Karpas-422 (cell line): ENCODE measurements around the gene MUC5B. TPM values are rescaled to one million over a fixed set of nuclear protein-coding genes. Genes with fewer than 3 reads are reported as not detected.

Experiments
- DNase-seq: peaks from one replicate; pipeline ENCODE4 v3.0.0-alpha.2; 2015
- H2AFZ ChIP-seq: fragments of 200-600 bp; sonication (generic); 2 replicates; pipeline ENCODE4 v1.6.1; 2014; ENCODE audit warnings: antibody characterized with exemption, low read length, mixed read lengths
- H3K27ac ChIP-seq: fragments of 200-600 bp; sonication (generic); 2 replicates; pipeline ENCODE4 v1.5.1; 2014; ENCODE audit warnings: mild to moderate bottlenecking, low read length, moderate library complexity
- H3K27me3 ChIP-seq: fragments of 200-600 bp; sonication (generic); 2 replicates; pipeline ENCODE4 v1.6.1; 2014; ENCODE audit warnings: low read length, mixed read lengths
- H3K36me3 ChIP-seq: fragments of 200-600 bp; sonication (generic); 2 replicates; pipeline ENCODE4 v1.6.1; 2014; ENCODE audit warnings: low read length, mixed read lengths; ENCODE audit not compliant: insufficient read depth
- H3K4me1 ChIP-seq: fragments of 200-600 bp; sonication (generic); 2 replicates; pipeline ENCODE4 v1.6.1; 2014; ENCODE audit warnings: mild to moderate bottlenecking, low read length, mixed read lengths
- H3K4me2 ChIP-seq: fragments of 200-600 bp; sonication (generic); 2 replicates; pipeline ENCODE4 v1.6.1; 2014; ENCODE audit warnings: low read length, low read depth, mild to moderate bottlenecking; ENCODE audit not compliant: poor library complexity, severe bottlenecking
- H3K4me3 ChIP-seq: fragments of 200-600 bp; sonication (generic); 2 replicates; pipeline ENCODE4 v1.5.1; 2014; ENCODE audit warnings: mild to moderate bottlenecking, antibody characterized with exemption, low read length, mixed read lengths
- H3K79me2 ChIP-seq: fragments of 200-600 bp; sonication (generic); 2 replicates; pipeline ENCODE4 v1.6.1; 2014; ENCODE audit warnings: mild to moderate bottlenecking, low read length, mixed read lengths
- H3K9ac ChIP-seq: fragments of 200-600 bp; sonication (generic); 2 replicates; pipeline ENCODE4 v1.6.0; 2014; ENCODE audit warnings: low read length
- H3K9me2 ChIP-seq: fragments of 200-600 bp; sonication (generic), shearing (Covaris generic); replicated peaks from 2 replicates; pipeline ENCODE4 v1.6.0; 2014; ENCODE audit warnings: mild to moderate bottlenecking, low read length, moderate library complexity; ENCODE audit not compliant: insufficient read depth
- H3K9me3 ChIP-seq: fragments of 300-700, 200-600 bp; sonication (generic); 2 replicates; pipeline ENCODE4 v1.6.1; 2014; ENCODE audit warnings: low read length, mixed read lengths
- H4K20me1 ChIP-seq: fragments of 200-600 bp; sonication (generic); 2 replicates; pipeline ENCODE4 v1.6.1; 2014; ENCODE audit warnings: mild to moderate bottlenecking, antibody characterized with exemption, low read length, low read depth; ENCODE audit not compliant: insufficient read depth
- total RNA-seq: library from RNA; depleted of rRNA; stranded (reverse); fragments of >200 nt; shearing (Covaris generic); gene quantifications from 2 replicates; pipeline ENCODE4 v1.2.3, GENCODE V29; 2014; ENCODE audit warnings: low replicate concordance

Gene MUC5B
- total RNA-seq, 1 experiment from 2014 or later: 0.04 TPM

DNA sequence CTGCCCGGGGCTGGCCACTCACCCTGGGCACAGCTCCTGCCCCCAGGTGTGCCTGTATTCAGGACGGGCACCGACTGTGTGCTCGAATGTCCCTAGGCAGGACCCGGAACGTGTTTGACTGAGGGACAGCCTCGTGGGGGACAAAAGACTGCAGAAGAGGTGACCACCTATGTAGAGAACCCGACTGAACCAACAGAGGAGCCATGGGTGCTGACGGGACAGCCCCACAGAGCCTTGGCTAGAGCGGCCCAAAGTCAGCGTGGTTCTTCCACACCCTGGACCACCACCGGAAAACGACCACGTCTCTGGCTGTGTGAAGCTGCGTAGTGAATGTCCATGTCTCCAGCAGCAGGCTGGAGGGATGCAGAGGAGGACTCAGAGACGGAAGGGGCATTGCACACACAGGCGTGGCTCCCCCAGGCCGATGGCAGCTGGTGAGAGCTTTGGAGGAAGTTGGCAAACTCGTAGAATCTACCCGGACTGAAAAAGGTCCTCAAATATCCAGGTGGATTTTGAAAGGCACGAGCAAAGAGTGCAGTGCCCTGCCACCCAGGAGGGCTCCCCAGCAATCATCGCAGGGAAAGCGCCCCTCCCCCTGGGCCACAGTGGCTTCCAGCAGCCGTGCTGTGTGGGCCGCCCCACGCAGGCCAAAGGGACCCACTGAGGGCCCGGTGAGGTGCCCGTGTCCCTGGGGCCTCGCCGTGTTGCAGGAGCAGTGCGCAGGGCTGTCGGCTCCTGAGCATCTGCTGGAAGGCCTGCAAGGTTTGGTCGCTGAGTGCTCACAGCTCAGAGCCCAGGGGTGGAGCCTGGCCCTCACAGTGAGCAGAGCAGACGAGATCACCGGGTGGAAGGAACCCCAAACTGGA, 17.5 kb upstream of the MUC5B start:
- no peak for DNase-seq
- Histone ChIP-seq H3K4me3 (no peak overlapping the region), H4K20me1 (0 out of 2 replicates have a peak, but pooled peaks cover 4% of the 10 kb centered on the region), H3K79me2 (no peaks in the 10 kb centered on the region), H3K36me3 (no peaks in the 10 kb centered on the region), H3K9me3 (no peaks in the 10 kb centered on the region), H2AFZ (no peak overlapping the region), H3K9ac (no peak overlapping the region), H3K4me2 (no peak overlapping the region), H3K27ac (no peak overlapping the region), H3K4me1 (no peaks in the 10 kb centered on the region), H3K9me2 (no peaks in the 10 kb centered on the region), H3K27me3 (no peaks in the 10 kb centered on the region)

DNA sequence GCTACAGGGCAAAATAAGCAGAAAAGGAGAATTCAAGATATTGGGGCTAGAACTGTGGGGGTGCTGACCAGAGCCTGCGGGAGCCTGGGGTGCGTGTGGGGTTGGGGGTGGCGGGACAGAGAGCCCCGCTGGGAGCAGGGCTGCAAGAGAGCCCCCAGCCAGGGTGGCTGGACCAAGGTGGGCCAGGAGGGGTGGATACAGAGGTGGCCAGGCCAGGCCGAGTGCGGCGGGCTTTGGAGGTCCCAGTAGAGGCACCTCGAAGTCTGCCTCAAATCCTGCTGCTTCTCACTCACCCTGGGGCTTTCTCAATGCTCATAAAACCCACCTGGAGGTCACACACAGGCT, 16.9 kb upstream of the MUC5B start:
- no peaks in the 10 kb centered on the region for H3K36me3 ChIP-seq
- H3K27ac ChIP-seq: no peak overlapping the region
- H3K4me1 ChIP-seq: no peaks in the 10 kb centered on the region
- no peak for DNase-seq
- H3K9ac ChIP-seq: no peak overlapping the region
- no peaks in the 10 kb centered on the region for H3K9me3 ChIP-seq
- H3K79me2 ChIP-seq: no peaks in the 10 kb centered on the region
- H3K9me2 ChIP-seq: no peaks in the 10 kb centered on the region
- H4K20me1 ChIP-seq: 0 out of 2 replicates have a peak, but pooled peaks cover 4% of the 10 kb centered on the region
- no peak overlapping the region for H2AFZ ChIP-seq
- H3K4me2 ChIP-seq: no peak overlapping the region
- H3K27me3 ChIP-seq: no peaks in the 10 kb centered on the region
- H3K4me3 ChIP-seq: no peak overlapping the region

DNA sequence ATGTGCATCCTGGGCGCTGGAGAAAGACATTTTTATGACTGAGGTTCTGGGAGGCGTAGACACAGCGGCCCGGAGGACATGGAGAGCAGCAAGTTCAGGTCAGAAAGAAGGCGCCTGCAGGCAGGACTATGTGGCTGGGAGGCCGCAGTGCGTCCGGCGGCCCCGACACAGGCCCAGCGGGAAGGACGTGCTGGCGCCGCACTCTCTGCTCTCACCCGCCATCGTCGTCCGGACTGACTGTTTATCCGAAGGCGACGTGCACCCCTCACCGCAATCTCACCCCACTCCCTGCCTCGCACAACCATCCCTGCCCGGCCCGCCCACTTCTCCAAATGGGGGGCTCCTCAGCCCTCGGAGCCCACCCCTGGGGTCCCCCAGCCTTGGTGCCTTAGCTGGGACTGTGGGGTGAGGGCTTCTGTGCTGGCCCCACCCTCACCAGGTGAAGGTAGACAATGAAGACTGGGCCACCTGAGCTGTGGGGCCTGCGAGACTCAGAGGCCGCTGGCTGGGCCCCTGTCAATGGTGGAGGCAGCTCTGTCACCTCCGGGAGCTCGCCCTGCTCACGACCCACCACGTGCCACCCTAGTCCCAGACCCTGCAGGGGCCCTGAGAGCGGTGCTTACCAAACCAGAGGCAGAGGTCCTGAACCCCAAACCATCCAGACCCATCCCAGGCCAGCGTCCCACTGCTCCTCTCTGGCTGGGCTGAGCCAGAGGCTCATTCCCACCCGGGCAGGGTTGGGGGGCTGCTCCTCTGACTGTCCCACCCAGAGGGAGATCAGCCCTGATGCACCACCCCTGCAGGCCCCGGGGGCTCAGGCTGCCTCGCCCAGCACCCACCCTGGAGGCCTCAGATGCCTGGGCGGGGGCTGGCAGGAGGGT, 16.2 kb upstream of the MUC5B start:
- H3K4me1 ChIP-seq: no peaks in the 10 kb centered on the region
- H3K27me3 ChIP-seq: no peaks in the 10 kb centered on the region
- H3K9ac ChIP-seq: no peak overlapping the region
- no peaks in the 10 kb centered on the region for H3K9me2 ChIP-seq
- H3K4me2 ChIP-seq: no peak overlapping the region
- no peaks in the 10 kb centered on the region for H3K36me3 ChIP-seq
- H4K20me1 ChIP-seq: 0 out of 2 replicates have a peak, but pooled peaks cover 4% of the 10 kb centered on the region
- H3K79me2 ChIP-seq: no peaks in the 10 kb centered on the region
- H3K4me3 ChIP-seq: no peak overlapping the region
- no peaks in the 10 kb centered on the region for H3K9me3 ChIP-seq
- DNase-seq: no peak
- H2AFZ ChIP-seq: no peak overlapping the region
- no peak overlapping the region for H3K27ac ChIP-seq

DNA sequence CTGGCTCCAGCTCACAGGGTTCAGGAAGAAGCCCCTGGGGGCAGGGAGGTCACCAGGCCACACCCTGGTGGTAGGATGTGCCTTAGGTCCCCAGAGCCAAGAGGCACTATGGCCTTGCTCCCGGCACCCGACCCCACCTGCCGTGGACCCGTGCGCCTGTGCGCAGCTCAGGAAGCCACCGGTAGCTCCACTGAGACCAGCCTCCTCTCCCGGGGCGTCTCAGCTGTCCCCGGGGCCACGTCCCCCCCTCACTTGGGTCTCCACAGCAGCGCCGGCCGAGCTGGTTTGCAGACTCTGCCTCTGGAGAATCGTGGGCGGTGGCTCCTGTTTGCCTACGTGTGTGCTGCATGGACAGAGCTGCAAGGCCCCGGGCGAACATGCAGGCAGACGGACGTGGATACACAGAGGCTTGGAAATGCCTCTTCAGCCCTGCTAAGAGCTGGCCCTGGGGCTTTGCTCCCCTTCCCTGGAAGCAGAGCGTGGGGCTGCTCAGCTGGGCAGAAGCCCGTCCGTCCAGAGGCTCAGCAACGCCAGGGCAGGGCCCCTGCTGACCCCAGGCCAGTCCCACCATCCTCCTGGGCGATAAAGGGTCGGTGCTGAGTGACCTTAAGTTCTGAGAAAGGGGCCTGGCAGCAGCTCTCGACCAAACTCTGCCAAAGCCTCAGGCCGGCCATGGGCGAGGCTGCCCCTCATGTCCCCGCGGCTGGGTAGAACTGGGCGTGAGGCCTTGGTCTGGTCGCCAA, 15.3 kb upstream of the MUC5B start:
- H3K9me2 ChIP-seq: no peaks in the 10 kb centered on the region
- no peaks in the 10 kb centered on the region for H3K4me1 ChIP-seq
- no peaks in the 10 kb centered on the region for H3K79me2 ChIP-seq
- H3K36me3 ChIP-seq: no peaks in the 10 kb centered on the region
- H3K9me3 ChIP-seq: no peaks in the 10 kb centered on the region
- H3K27me3 ChIP-seq: no peaks in the 10 kb centered on the region
- no peak overlapping the region for H2AFZ ChIP-seq
- H3K4me2 ChIP-seq: no peak overlapping the region
- no peak overlapping the region for H3K9ac ChIP-seq
- no peak overlapping the region for H3K27ac ChIP-seq
- H4K20me1 ChIP-seq: 0 out of 2 replicates have a peak, but pooled peaks cover 4% of the 10 kb centered on the region
- H3K4me3 ChIP-seq: no peak overlapping the region
- no peak for DNase-seq

DNA sequence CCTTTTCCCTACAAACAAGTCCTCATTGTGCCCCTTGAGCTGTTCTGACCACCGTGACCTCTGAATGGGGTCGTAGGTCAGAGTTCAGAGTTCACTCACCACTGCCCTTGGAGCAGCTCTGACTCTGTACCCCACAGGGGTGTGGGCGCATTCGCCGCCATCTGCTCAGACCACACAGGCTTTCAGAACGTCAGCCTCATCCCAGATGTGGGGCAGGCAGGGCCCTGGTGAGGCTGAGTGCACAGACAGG, 14.8 kb upstream of the MUC5B start:
- no peaks in the 10 kb centered on the region for H3K9me3 ChIP-seq
- H2AFZ ChIP-seq: no peak overlapping the region
- H3K4me1 ChIP-seq: no peaks in the 10 kb centered on the region
- 0 out of 2 replicates have a peak, but pooled peaks cover 4% of the 10 kb centered on the region for H4K20me1 ChIP-seq
- DNase-seq: no peak
- no peaks in the 10 kb centered on the region for H3K27me3 ChIP-seq
- no peaks in the 10 kb centered on the region for H3K9me2 ChIP-seq
- H3K79me2 ChIP-seq: no peaks in the 10 kb centered on the region
- no peak overlapping the region for H3K9ac ChIP-seq
- no peaks in the 10 kb centered on the region for H3K36me3 ChIP-seq
- no peak overlapping the region for H3K4me3 ChIP-seq
- H3K4me2 ChIP-seq: no peak overlapping the region
- no peak overlapping the region for H3K27ac ChIP-seq

DNA sequence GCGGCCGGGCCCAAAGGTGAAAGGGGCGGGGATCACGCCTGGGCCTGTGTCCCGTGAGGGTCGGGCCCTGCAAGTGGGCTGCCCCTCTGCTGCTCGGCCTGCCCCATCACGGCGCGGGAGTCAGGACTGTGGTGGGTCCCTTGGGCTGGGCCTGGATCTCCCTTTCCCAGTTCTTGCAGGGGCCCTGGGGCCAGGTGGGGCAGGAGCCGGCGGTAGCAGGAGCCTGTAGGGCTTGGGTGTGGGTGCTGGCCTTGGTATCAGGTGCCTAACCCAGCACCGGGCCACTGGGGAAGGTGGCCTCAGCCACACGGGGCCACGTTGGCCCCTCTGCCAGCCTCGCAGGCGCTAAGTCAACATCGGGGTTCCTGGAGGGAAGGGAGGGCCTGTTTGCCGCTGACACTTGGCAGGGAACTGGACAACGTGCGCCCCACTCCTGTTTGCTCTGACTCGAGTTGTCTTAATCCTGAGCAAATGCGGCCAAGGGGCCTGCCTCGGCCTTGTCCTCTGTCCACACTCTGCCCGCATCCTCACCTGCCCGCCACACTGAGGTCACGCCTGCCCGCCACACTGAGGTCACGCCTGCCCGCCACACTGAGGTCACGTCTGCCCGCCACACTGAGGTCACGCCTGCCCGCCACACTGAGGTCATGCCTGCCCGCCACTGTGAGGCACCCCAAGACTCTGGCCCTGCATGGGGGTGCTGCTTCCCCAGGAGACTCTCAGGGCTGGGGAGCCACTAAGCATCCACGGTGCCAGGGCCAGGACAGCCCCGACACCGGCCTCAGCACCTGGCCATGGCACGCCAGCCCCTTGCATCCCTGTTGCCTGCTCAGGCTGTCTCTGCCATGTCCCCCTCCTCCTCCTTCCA, 14.2 kb upstream of the MUC5B start:
- H3K9me2 ChIP-seq: no peaks in the 10 kb centered on the region
- no peaks in the 10 kb centered on the region for H3K36me3 ChIP-seq
- no peak for DNase-seq
- H3K27ac ChIP-seq: no peak overlapping the region
- H3K4me1 ChIP-seq: no peaks in the 10 kb centered on the region
- H3K4me2 ChIP-seq: no peak overlapping the region
- no peaks in the 10 kb centered on the region for H3K9me3 ChIP-seq
- no peak overlapping the region for H2AFZ ChIP-seq
- no peaks in the 10 kb centered on the region for H3K27me3 ChIP-seq
- no peaks in the 10 kb centered on the region for H4K20me1 ChIP-seq
- no peaks in the 10 kb centered on the region for H3K79me2 ChIP-seq
- H3K9ac ChIP-seq: no peak overlapping the region
- no peak overlapping the region for H3K4me3 ChIP-seq

DNA sequence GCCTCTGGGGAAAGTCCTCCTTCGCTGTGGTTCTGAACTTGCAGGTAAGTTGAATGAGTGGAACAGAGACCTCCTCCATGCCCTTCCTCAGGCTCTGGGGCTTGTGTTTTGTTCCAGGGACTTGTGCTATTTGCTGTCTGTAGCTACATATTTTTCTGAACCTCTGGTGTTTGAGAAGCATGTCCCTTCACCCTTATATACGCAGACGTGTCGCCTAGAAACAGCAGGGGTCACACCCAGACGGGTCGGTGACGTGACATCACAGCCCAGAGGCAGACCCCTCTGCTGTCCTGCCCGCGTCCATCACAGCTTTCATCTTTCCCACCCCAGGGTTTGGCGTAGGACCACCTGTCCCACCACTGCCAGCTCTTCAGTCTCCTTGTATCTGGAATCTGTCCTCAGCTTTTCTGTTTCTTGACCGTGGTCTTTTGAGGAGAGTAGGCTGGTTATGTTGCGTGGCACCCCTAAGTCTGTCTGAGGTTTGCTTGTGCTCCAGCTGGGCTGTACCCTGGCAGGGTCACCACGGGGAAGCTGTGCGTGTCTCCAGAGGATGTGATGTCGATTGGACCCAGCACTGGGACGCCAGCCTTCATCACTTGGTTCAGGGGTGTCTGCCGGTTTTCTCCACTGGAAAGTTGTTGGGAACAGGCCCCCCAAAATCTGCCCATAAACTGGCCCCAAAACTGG, 13.4 kb upstream of the MUC5B start:
- no peaks in the 10 kb centered on the region for H3K79me2 ChIP-seq
- no peaks in the 10 kb centered on the region for H3K27me3 ChIP-seq
- H3K36me3 ChIP-seq: no peaks in the 10 kb centered on the region
- H2AFZ ChIP-seq: no peak overlapping the region
- H3K4me3 ChIP-seq: no peak overlapping the region
- no peaks in the 10 kb centered on the region for H3K4me1 ChIP-seq
- H3K9me3 ChIP-seq: no peaks in the 10 kb centered on the region
- no peaks in the 10 kb centered on the region for H3K9me2 ChIP-seq
- H4K20me1 ChIP-seq: no peaks in the 10 kb centered on the region
- H3K4me2 ChIP-seq: no peak overlapping the region
- H3K27ac ChIP-seq: no peak overlapping the region
- H3K9ac ChIP-seq: no peak overlapping the region
- no peak for DNase-seq
